Thyroid gland (tissue), 4 donors: ENCODE results near the gene MRPL2. TPM values are rescaled to one million over a fixed set of nuclear protein-coding genes. Genes with fewer than 3 reads are reported as not detected.

Experiments
- DNase-seq, 2 donors: peaks; one replicate each; pipeline ENCODE4 v3.0.0-alpha.2; 2019
- H3K27ac ChIP-seq, 3 donors: fragments of 200-600 bp; sonication (generic); 1 replicate in 2 of 3; 2 replicates in 1 of 3; pipeline ENCODE4 v1.5.1; 2016 to 2019; ENCODE audit warnings: mild to moderate bottlenecking in 1 of 3, moderate library complexity in 1 of 3
- H3K27me3 ChIP-seq: fragments of 200-600 bp; sonication (generic); one replicate; pipeline ENCODE4 v1.5.1; 2019
- H3K36me3 ChIP-seq, 2 donors: fragments of 200-600 bp; sonication (generic); one replicate each; pipeline ENCODE4 v1.5.1; 2016 to 2019
- H3K4me1 ChIP-seq, 2 donors: fragments of 200-600 bp; sonication (generic); one replicate each; pipeline ENCODE4 v1.5.1; 2017 to 2019
- H3K4me3 ChIP-seq, 3 donors: fragments of 200-600 bp; sonication (generic); replicated peaks in 1 of 3; 1 replicate in 2 of 3; 2 replicates in 1 of 3; pipeline ENCODE4 v1.5.1; 2016; ENCODE audit warnings: mild to moderate bottlenecking in 1 of 3
- H3K9me3 ChIP-seq: fragments of 200-600 bp; sonication (generic); one replicate; pipeline ENCODE4 v1.5.1; 2017
- CTCF ChIP-seq, 6 experiments: fragments of 200-600 bp in 3 of 6; fragments of 450-650 bp in 3 of 6; sonication (generic) in 3 of 6; IDR thresholded peaks; one replicate each; pipeline ENCODE4 v1.5.1; 2016 to 2019; ENCODE audit warnings: antibody characterized with exemption in 6 of 6, mild to moderate bottlenecking in 2 of 6, inconsistent platforms in 1 of 6, moderate library complexity in 1 of 6
- POLR2A ChIP-seq, 2 donors: fragments of 450-650 bp; IDR thresholded peaks; one replicate each; pipeline ENCODE4 v1.6.1; 2017; ENCODE audit warnings: antibody characterized with exemption in 2 of 2, mild to moderate bottlenecking in 2 of 2, moderate library complexity in 1 of 2
- WGBS, 2 donors: methylation state at CpG; one replicate each; pipeline ENCODE4 v1.1.5; 2017; 5-methylcytosine and 5-hydroxymethylcytosine counted together
- intact Hi-C: fragments of 100-400 bp; cut with DNase I; formaldehyde crosslinking; loops from one replicate; pipeline ENCODE4 v1.15.1; 2023
- total RNA-seq, 4 donors: library from RNA; depleted of rRNA; stranded (reverse); fragments of >200 nt; gene quantifications; one replicate each; pipeline ENCODE4 v1.2.3, GENCODE V29; 2016

The MRPL2 gene
- total RNA-seq, 4 donors from 2014 or later = 12.9 to 31.9 (median 17.7) TPM

- Histone ChIP-seq H3K36me3 (peaks cover 9 to 14% of the 10 kb centered on the region in 2 donors), H3K9me3 (no peaks in the 10 kb centered on the region), H3K4me1 (no peaks in the 10 kb centered on the region), H3K4me3 (no peak overlapping the region), H3K27me3 (no peaks in the 10 kb centered on the region), H3K27ac (no peak overlapping the region)
- 64 to 67% methylated on average over 6 of the region's 6 CpGs for WGBS, 2 donors
- no peak for DNase-seq
- peak in 5 of 6 experiments; percentile 12 to 59 (median 33) for TF ChIP-seq CTCF (IDR thresholded peaks at IDR 0.05)
- TF ChIP-seq POLR2A (IDR thresholded peaks at IDR 0.05) = no peak
- intact Hi-C loops = loop anchor here (5.0 kb wide), 1 partner anchor 72 kb away; no protein-coding TSS in a partner anchor
Measured at GRCh38 chr6:43070028-43070632, 10.9 kb upstream of the MRPL2 start.

GRCh38 chr6:43062818-43063217 lies 3.6 kb upstream of the MRPL2 start:
- peaks cover 16 to 22% of the 10 kb centered on the region in 2 donors for H3K4me1 ChIP-seq
- no peaks in the 10 kb centered on the region for H3K9me3 ChIP-seq
- DNase-seq = no peak
- intact Hi-C loops = loop anchor here (5.0 kb wide), 1 partner anchor 84 kb away; no protein-coding TSS in a partner anchor
- H3K36me3 ChIP-seq = peaks cover 9% of the 10 kb centered on the region in 2 donors
- TF ChIP-seq CTCF (IDR thresholded peaks at IDR 0.05) (no peak), POLR2A (IDR thresholded peaks at IDR 0.05) (no peak)
- H3K4me3 ChIP-seq = no peak overlapping the region
- WGBS, 2 donors = 94 to 96% methylated on average over 7 to 12 of the region's 12 CpGs
- H3K27ac ChIP-seq = no peak overlapping the region
- no peaks in the 10 kb centered on the region for H3K27me3 ChIP-seq

- DNase-seq = no peak
- 88 to 91% methylated on average over 2 of the region's 2 CpGs for WGBS, 2 donors
- no peak overlapping the region for H3K4me3 ChIP-seq
- intact Hi-C loops = loop anchor here (5.0 kb wide), 1 partner anchor 85 kb away; no protein-coding TSS in a partner anchor
- no peak for TF ChIP-seq CTCF (IDR thresholded peaks at IDR 0.05)
- TF ChIP-seq POLR2A (IDR thresholded peaks at IDR 0.05) = no peak
- peaks cover 16 to 24% of the 10 kb centered on the region in 2 donors for H3K4me1 ChIP-seq
- H3K27ac ChIP-seq = no peak overlapping the region
- no peaks in the 10 kb centered on the region for H3K27me3 ChIP-seq
- H3K9me3 ChIP-seq = no peaks in the 10 kb centered on the region
- H3K36me3 ChIP-seq = peaks cover 9 to 13% of the 10 kb centered on the region in 2 donors
Measured at GRCh38 chr6:43061861-43062260, 2.6 kb upstream of the MRPL2 start.

GRCh38 chr6:43060755-43061633 lies 1.8 kb upstream of the MRPL2 start:
- TF ChIP-seq POLR2A (IDR thresholded peaks at IDR 0.05) (no peak), CTCF (IDR thresholded peaks at IDR 0.05) (no peak)
- Histone ChIP-seq H3K4me3 (no peak overlapping the region), H3K27ac (peak overlapping the region in 2 of 3 donors; percentile 77 to 91), H3K36me3 (peaks cover 6 to 17% of the 10 kb centered on the region in 2 donors), H3K27me3 (no peaks in the 10 kb centered on the region), H3K9me3 (no peaks in the 10 kb centered on the region), H3K4me1 (peaks cover 16 to 24% of the 10 kb centered on the region in 2 donors)
- intact Hi-C loops = loop anchor here (5.0 kb wide), 1 partner anchor 86 kb away; no protein-coding TSS in a partner anchor
- 84 to 89% methylated on average over 12 of the region's 12 CpGs for WGBS, 2 donors
- DNase-seq = no peak
